GM21737 (cell line): Measurements from ENCODE around the gene INO80.

Experiments
- ATAC-seq: cut with Tn5 transposase; IDR thresholded peaks from one replicate; pipeline ENCODE4 v1.9.1; 2021; ENCODE audit warnings: mild to moderate bottlenecking, moderate library complexity; ENCODE audit not compliant: unreplicated experiment

The INO80 gene

DNA sequence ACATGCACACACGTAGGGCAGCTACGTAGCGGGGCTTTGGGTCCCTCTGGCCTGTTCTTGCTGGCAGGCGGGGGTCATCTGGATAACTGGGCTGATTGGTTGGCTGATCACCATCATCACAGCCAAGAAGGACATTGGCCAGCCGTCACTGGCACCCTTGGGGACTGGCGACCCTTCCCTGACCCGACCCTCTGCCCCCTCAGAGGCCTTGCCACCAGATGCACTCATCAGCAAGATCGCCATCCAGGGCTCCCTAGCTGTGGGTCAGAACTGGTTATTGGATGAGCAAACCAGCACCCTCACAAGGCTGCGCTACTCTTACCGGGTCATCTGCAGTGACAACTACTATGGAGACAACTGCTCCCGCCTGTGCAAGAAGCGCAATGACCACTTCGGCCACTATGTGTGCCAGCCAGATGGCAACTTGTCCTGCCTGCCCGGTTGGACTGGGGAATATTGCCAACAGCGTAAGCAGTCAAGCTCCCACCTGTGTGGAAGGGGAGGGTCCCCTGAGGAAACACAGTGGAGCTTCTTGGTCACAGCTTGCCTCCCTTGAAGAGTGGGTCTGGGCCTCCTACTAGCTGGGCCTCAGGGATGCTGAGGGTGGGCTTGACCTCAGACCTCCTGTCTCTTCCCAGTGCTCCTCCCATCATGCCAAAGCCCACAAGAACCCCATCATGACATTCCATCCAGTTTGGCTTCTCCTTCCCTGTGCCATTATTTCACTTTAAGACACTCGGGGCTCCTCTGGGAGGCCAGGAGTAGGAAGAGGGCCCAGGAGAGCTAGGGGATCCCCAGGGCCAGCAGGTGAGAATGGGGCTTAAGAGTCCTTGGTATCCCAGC lies 184.6 kb downstream of the INO80 start:
- ATAC-seq = no peak

DNA sequence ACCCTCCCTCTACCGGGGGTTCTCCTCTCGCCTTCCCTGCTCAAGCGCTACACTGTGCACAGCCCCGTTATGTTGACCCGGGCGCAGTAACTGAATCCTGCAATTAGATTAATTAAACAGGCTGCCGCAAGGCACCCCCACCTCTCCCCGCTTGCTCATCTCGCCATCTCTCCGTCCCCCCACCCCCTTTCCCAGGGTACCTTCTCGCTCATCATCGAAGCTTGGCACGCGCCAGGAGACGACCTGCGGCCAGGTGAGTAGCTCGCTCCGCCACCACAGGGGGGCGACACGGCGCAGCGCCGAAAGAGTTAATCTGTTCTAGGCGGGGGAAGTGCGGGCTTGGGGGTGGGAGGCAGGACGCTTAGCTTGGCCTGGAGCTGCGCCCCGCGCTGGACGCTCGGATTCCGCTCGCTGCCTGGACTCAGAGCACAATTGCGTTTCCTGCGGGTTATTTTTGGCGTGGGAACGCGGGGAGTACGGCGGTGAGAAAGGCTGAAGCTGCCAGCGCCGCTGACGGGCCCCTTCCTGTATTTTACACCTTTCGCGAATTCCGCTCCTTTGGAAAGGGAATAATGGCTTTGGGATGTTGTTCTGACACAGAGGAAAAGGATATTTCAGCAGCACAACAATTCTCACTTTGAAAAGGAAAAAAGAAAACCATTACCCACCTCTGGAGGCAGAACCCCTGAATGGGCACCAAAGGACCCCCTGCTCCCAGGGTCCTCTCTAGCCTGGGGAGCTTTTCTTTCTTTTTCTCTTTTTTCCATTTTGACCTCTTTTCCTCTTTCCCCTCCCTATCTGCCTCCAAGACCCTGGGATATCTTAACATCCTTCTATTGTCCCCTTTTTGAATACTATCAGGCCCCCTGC lies 185.4 kb downstream of the INO80 start:
- no peak for ATAC-seq

DNA sequence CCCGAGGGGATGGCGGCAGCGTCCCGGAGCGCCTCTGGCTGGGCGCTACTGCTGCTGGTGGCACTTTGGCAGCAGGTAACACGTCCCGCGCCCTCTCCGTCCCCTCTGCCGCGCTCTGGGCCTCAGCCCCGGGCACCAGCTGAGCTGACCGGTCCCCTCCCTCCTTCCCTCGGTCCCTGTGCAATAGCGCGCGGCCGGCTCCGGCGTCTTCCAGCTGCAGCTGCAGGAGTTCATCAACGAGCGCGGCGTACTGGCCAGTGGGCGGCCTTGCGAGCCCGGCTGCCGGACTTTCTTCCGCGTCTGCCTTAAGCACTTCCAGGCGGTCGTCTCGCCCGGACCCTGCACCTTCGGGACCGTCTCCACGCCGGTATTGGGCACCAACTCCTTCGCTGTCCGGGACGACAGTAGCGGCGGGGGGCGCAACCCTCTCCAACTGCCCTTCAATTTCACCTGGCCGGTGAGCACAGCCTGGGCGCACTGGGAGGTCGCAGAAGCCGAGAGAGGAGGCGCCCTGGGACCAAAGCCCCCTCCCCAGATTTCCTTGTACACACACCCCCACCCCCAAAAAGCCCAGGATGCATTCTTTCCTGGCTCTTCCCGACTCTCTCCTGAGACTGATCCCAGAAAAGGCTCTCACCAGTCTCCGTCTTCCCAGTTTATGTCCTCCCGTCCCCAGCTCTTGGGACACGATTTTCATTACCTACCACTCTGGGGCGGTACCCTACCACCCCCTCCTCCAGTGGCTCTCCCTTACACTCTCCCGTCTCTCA lies 186.2 kb downstream of the INO80 start:
- no peak for ATAC-seq
